Measurements from ENCODE around the gene FAM181A. TPM values are rescaled to one million over a fixed set of nuclear protein-coding genes. Genes with fewer than 3 reads are reported as not detected.
A peak's percentile ranks its signal among the peaks of the same experiment; 100 is the strongest.

The FAM181A gene
- total RNA-seq, 4 donors from 2014 or later = not detected

GRCh38 chr14:93936245-93936644, 9.1 kb downstream of the FAM181A start:
- Histone ChIP-seq H3K9me3 (no peaks in the 10 kb centered on the region), H3K4me1 (peaks cover 0 to 9% (median 4%) of the 10 kb centered on the region in 4 donors), H3K27ac (peak overlapping the region in 1 of 4 donors; percentile 13), H3K4me3 (no peak overlapping the region), H3K27me3 (peaks cover 10% of the 10 kb centered on the region), H3K36me3 (no peaks in the 10 kb centered on the region)
- in situ Hi-C loops (cut with MboI; ENCODE audit: low pct_ligation_motif_present in 1 of 4, low pct_unique_long_range_greater_than_20kb in 1 of 4, low sequenced_read_pairs in 3 of 4) = loop anchor here in 1 of 4 donors (5.0 kb wide), 1 partner anchor 66 kb away; no protein-coding TSS in a partner anchor
- TF ChIP-seq CTCF (IDR thresholded peaks at IDR 0.05) (peak in 2 of 5 experiments; percentile 17 to 29), POLR2A (IDR thresholded peaks at IDR 0.05) (no peak)
- no peak for DNase-seq
- 32 to 51% methylated on average over 2 to 5 of the region's 5 CpGs for WGBS, 2 donors (ENCODE audit: low coverage in 1 of 2)
- intact Hi-C loops (cut with DNase I; ENCODE audit: low total_unique reads) = no loop called here

GRCh38 chr14:93936926-93937325, 9.8 kb downstream of the FAM181A start:
- in situ Hi-C loops (cut with MboI; ENCODE audit: low pct_ligation_motif_present in 1 of 4, low pct_unique_long_range_greater_than_20kb in 1 of 4, low sequenced_read_pairs in 3 of 4) = loop anchor here in 1 of 4 donors (5.0 kb wide), 1 partner anchor 65 kb away; no protein-coding TSS in a partner anchor
- WGBS, 2 donors (ENCODE audit: low coverage in 1 of 2) = 100% methylated on average over 3 of the region's 6 CpGs; no CpG with 5 or more reads in 1 of the 2 donors
- Histone ChIP-seq H3K27me3 (peaks cover 10% of the 10 kb centered on the region), H3K4me1 (peaks cover 0 to 9% (median 4%) of the 10 kb centered on the region in 4 donors), H3K27ac (peak overlapping the region in 1 of 4 donors; percentile 13), H3K9me3 (no peaks in the 10 kb centered on the region), H3K36me3 (no peaks in the 10 kb centered on the region), H3K4me3 (no peak overlapping the region)
- intact Hi-C loops (cut with DNase I; ENCODE audit: low total_unique reads) = no loop called here
- DNase-seq = no peak
- no peak for TF ChIP-seq CTCF (IDR thresholded peaks at IDR 0.05)
- TF ChIP-seq POLR2A (IDR thresholded peaks at IDR 0.05) = no peak
- TF ChIP-seq POLR2AphosphoS5 (IDR thresholded peaks at IDR 0.05) = no peak
- no peak for TF ChIP-seq EP300 (IDR thresholded peaks at IDR 0.05; ENCODE audit: low read depth)

- Histone ChIP-seq H3K4me1 (peaks cover 0 to 9% (median 4%) of the 10 kb centered on the region in 4 donors), H3K27me3 (peaks cover 10% of the 10 kb centered on the region), H3K9me3 (no peaks in the 10 kb centered on the region), H3K36me3 (no peaks in the 10 kb centered on the region), H3K27ac (peak overlapping the region in 1 of 4 donors; percentile 30), H3K4me3 (no peak overlapping the region)
- in situ Hi-C loops (cut with MboI; ENCODE audit: low pct_ligation_motif_present in 1 of 4, low pct_unique_long_range_greater_than_20kb in 1 of 4, low sequenced_read_pairs in 3 of 4) = loop anchor here in 1 of 4 donors (5.0 kb wide), 1 partner anchor 65 kb away; no protein-coding TSS in a partner anchor
- no peak for DNase-seq
- TF ChIP-seq POLR2A (IDR thresholded peaks at IDR 0.05) = no peak
- no peak for TF ChIP-seq CTCF (IDR thresholded peaks at IDR 0.05)
- intact Hi-C loops (cut with DNase I; ENCODE audit: low total_unique reads) = no loop called here
- 81 to 83% methylated on average over 1 to 13 of the region's 13 CpGs for WGBS, 2 donors (ENCODE audit: low coverage in 1 of 2)
These were observed 10.4 kb downstream of the FAM181A start for GRCh38 chr14:93937519-93937918.

GRCh38 chr14:93938751-93939303, 11.7 kb downstream of the FAM181A start:
- intact Hi-C loops (cut with DNase I; ENCODE audit: low total_unique reads) = loop anchor here (2.0 kb wide), 1 partner anchor 62 kb away; no protein-coding TSS in a partner anchor

More at GRCh38 chr14:93938751-93939303, 11.7 kb downstream of the FAM181A start:
- Histone ChIP-seq H3K4me3 (peak overlapping the region in 2 of 4 donors; percentile 23 to 37), H3K4me1 (peaks cover 0 to 9% (median 4%) of the 10 kb centered on the region in 4 donors), H3K27ac (peak overlapping the region in 1 of 4 donors; percentile 78), H3K36me3 (no peaks in the 10 kb centered on the region), H3K27me3 (peaks cover 10% of the 10 kb centered on the region), H3K9me3 (no peaks in the 10 kb centered on the region)
- in situ Hi-C loops (cut with MboI; ENCODE audit: low pct_ligation_motif_present in 1 of 4, low pct_unique_long_range_greater_than_20kb in 1 of 4, low sequenced_read_pairs in 3 of 4) = loop anchor here in 1 of 4 donors (5.0 kb wide), 1 partner anchor 63 kb away; no protein-coding TSS in a partner anchor
- 67% methylated on average over 46 of the region's 46 CpGs; no CpG with 5 or more reads in 1 of the 2 donors for whole genome bisulfite sequencing, 2 donors (ENCODE audit: low coverage in 1 of 2)
- no peak for DNase-seq
- no peak for TF ChIP-seq POLR2AphosphoS5 (IDR thresholded peaks at IDR 0.05)
- TF ChIP-seq EP300 (IDR thresholded peaks at IDR 0.05; ENCODE audit: low read depth) = no peak
- no peak for TF ChIP-seq CTCF (IDR thresholded peaks at IDR 0.05)
- no peak for TF ChIP-seq POLR2A (IDR thresholded peaks at IDR 0.05)
